GM12891 (cell line): Measurements from ENCODE around the gene NUP210.

Experiments used
- POLR2A ChIP-seq: IDR thresholded peaks from 2 replicates; pipeline ENCODE4 v1.6.1; 2011; ENCODE audit warnings: low read depth, low read length, control low read depth
- POLR2AphosphoS5 ChIP-seq: IDR thresholded peaks from 2 replicates; pipeline ENCODE4 v1.6.1; 2011; ENCODE audit warnings: low read depth, low read length, control low read depth

- TF ChIP-seq POLR2AphosphoS5 (no peak), POLR2A (no peak)
These were observed 13.8 kb upstream of the NUP210 start for GRCh38 chr3:13433912-13434311.
